Neutrophil (primary cell): Measurements from ENCODE around the gene CIAO3.

Source experiments
- H3K27ac ChIP-seq: fragments of 200-600 bp; sonication (generic); 2 replicates; pipeline ENCODE4 v1.5.1; 2016; ENCODE audit warnings: mild to moderate bottlenecking, moderate library complexity
- H3K27me3 ChIP-seq: fragments of 200-600 bp; sonication (generic); 2 replicates; pipeline ENCODE4 v1.6.0; 2016; ENCODE audit warnings: mild to moderate bottlenecking
- H3K36me3 ChIP-seq: fragments of 200-600 bp; sonication (generic); 2 replicates; pipeline ENCODE4 v1.5.1; 2017
- H3K4me1 ChIP-seq, 2 experiments: fragments of 200-600 bp in 1 of 2; sonication (generic) in 1 of 2; 1 replicate in 1 of 2; 2 replicates in 1 of 2; pipeline versions ENCODE4 v1.5.1 to v1.6.1; 2013 to 2016; ENCODE audit warnings: low read depth in 1 of 2, low read length in 1 of 2, mild to moderate bottlenecking in 1 of 2, moderate library complexity in 1 of 2; ENCODE audit not compliant: control insufficient read depth in 1 of 2, insufficient read depth in 1 of 2
- H3K4me3 ChIP-seq, 2 experiments: fragments of 200-600 bp in 1 of 2; sonication (generic) in 1 of 2; 1 replicate in 1 of 2; 2 replicates in 1 of 2; pipeline ENCODE4 v1.5.1; 2013 to 2016; ENCODE audit warnings: low read depth in 1 of 2, low read length in 1 of 2, mild to moderate bottlenecking in 1 of 2, moderate library complexity in 1 of 2
- H3K9me3 ChIP-seq: fragments of 200-600 bp; sonication (generic); 2 replicates; pipeline ENCODE4 v1.5.1; 2016
- TF ChIP-seq, protein P1 (sequence below): fragments of 200-600 bp; sonication (generic); IDR thresholded peaks from 2 replicates; pipeline ENCODE4 v1.5.1; 2016; ENCODE audit warnings: antibody characterized with exemption

CIAO3 gene

DNA sequence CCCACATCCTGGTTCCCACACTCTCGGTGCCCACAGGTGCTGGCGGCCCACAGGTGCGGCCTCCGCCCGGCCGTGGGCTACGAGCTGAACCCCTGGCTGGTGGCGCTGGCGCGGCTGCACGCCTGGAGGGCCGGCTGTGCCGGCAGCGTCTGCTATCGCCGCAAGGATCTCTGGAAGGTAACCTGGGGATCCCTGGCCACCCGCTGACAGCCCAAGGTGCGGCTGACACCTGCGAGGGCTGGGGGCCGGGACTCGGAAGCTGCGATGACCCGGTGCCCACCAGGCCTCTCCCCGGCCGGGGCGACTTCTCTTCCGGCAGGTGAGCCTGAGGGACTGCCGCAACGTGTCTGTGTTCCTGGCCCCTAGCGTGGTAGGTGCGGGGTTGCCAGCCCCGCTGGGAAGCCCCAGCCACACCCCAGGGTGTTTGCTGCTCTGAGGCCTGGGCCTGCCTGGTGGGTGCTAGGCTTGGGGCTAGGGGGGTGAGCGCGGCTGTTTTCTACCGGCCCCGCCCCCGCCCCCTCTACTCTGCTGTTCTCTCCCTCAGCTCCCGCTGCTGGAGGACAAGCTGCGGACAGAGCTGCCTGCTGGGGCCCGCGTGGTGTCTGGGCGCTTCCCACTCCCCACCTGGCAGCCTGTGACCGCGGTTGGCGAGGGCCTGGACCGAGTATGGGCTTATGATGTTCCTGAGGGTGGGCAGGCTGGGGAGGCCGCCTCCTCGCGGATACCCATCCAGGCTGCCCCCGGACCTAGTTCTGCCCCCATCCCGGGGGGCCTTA is 18.8 kb downstream of the CIAO3 start:
- TF ChIP-seq, protein P1, sequence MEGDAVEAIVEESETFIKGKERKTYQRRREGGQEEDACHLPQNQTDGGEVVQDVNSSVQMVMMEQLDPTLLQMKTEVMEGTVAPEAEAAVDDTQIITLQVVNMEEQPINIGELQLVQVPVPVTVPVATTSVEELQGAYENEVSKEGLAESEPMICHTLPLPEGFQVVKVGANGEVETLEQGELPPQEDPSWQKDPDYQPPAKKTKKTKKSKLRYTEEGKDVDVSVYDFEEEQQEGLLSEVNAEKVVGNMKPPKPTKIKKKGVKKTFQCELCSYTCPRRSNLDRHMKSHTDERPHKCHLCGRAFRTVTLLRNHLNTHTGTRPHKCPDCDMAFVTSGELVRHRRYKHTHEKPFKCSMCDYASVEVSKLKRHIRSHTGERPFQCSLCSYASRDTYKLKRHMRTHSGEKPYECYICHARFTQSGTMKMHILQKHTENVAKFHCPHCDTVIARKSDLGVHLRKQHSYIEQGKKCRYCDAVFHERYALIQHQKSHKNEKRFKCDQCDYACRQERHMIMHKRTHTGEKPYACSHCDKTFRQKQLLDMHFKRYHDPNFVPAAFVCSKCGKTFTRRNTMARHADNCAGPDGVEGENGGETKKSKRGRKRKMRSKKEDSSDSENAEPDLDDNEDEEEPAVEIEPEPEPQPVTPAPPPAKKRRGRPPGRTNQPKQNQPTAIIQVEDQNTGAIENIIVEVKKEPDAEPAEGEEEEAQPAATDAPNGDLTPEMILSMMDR, result no peak
- peak overlapping the region; percentile 69 for H3K27ac ChIP-seq
- peaks cover 19 to 29% of the 10 kb centered on the region in 2 experiments for H3K4me1 ChIP-seq
- peaks cover 68% of the 10 kb centered on the region for H3K27me3 ChIP-seq
- H3K9me3 ChIP-seq, result no peaks in the 10 kb centered on the region
- H3K36me3 ChIP-seq, result no peaks in the 10 kb centered on the region
- H3K4me3 ChIP-seq, result peak overlapping the region; percentile 76 to 78

- Histone ChIP-seq H3K27ac (peak within 1 kb of the TSS; percentile 69), H3K36me3 (no peaks in the 10 kb centered on the region), H3K4me1 (peaks cover 19 to 23% of the 10 kb centered on the region in 2 experiments), H3K27me3 (peaks cover 68% of the 10 kb centered on the region), H3K9me3 (no peaks in the 10 kb centered on the region), H3K4me3 (peak within 1 kb of the TSS; percentile 76 to 78)
- TF ChIP-seq, protein P1, result peak; percentile 27
Measured at GRCh38 chr16:720990-721764, 19.6 kb downstream of the CIAO3 start, which contains the start of gene ANTKMT. TSS of gene ANTKMT (plus strand) at chr16:721146. CDS start at chr16:721275, 129 bp downstream.

DNA sequence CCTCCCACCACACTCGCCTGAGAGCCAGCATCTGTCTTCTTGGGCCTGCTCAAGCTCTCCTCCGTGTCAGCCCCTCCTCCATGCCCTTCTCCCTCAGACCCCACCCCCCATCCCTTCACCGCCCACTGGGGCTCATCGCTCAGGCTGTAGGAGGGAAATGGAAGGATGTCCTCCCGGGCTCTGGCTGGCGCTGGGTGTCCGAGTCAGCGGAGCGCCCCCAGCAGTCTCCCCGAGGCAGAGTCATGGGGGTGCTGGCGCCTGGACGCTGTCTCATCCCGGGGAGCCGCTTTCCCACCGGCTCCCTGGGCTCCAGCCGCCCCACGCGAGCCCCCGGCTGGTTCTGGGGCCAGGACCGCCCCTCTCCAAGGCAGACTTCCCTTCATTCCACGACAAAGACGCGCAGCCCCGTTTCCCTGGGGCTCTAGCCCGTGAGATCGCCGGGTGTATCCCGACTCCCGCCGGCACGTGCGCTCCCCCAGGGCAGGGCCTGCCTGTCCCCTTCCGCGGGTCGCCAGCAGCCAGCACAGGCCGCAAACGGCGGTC is 20.3 kb downstream of the CIAO3 start:
- Histone ChIP-seq H3K36me3 (no peaks in the 10 kb centered on the region), H3K27ac (peak overlapping the region; percentile 69), H3K27me3 (peaks cover 68% of the 10 kb centered on the region), H3K9me3 (no peaks in the 10 kb centered on the region), H3K4me1 (peaks cover 25 to 29% of the 10 kb centered on the region in 2 experiments), H3K4me3 (peak overlapping the region; percentile 76 to 78)
- TF ChIP-seq, protein P1, result no peak

DNA sequence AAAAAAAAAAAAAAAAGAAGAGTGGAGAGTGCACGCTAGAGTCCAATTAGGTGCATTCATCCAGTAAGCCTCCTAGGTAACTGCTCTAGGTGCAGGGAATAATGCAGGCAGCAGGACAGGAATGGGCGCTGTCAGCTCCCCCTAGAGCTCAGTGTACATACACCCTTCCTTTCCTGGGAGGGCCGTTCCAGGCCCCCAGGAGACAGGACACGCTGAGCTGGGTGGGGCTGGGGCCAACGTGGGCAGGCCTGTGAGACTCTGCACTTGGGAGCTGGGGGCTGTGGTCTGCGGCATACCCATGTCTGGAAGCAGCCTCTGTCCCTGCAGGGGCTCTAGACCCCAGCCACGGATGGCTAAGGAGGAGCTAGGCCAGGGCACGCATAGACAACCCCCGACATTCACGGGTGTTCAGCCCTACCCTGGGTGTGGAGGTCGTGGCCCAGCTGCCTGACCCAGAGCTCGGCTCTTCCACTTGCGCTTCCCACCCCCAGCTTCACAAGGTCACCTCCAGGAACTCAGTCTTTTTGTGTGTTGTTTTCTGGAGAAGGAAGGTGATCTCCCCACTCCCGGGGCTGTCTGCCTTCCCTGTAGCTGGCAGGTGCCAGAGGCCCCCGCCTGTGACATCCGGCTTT is 20.9 kb downstream of the CIAO3 start:
- H3K27me3 ChIP-seq, result peaks cover 68% of the 10 kb centered on the region
- H3K4me3 ChIP-seq, result peak overlapping the region; percentile 76 to 78
- H3K4me1 ChIP-seq, result peaks cover 29 to 33% of the 10 kb centered on the region in 2 experiments
- no peak overlapping the region for H3K27ac ChIP-seq
- no peaks in the 10 kb centered on the region for H3K9me3 ChIP-seq
- no peaks in the 10 kb centered on the region for H3K36me3 ChIP-seq
- TF ChIP-seq, protein P1, result no peak

DNA sequence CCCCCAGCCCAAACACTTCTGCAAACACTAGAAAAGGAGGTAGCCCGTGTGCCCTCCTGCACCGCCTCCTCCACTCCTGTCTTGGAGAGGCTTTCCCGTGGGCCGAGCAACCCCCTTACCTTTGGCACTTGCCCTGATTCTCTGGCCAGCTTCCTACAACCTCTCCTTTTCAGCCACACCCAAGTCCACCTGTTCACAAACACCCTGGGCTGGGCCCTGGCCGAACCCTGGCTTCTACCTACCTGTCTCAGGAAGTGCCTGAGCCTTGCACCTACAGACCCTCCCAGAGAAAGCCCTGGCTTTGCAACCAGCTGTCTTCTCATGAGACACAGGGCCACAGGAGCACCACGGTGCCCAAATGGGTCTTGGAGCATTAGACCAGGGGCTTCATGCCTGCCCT is 21.9 kb downstream of the CIAO3 start:
- Histone ChIP-seq H3K27ac (no peak overlapping the region), H3K4me3 (no peak overlapping the region), H3K4me1 (peaks cover 29 to 38% of the 10 kb centered on the region in 2 experiments), H3K36me3 (no peaks in the 10 kb centered on the region), H3K27me3 (peaks cover 68% of the 10 kb centered on the region), H3K9me3 (no peaks in the 10 kb centered on the region)
- TF ChIP-seq, protein P1, result no peak
